GM10847 (cell line): ENCODE measurements around the gene LBHD1.

Source experiments
- POLR2A ChIP-seq: IDR thresholded peaks from 2 replicates; pipeline ENCODE4 v1.6.1; 2011; ENCODE audit not compliant: insufficient read length; ENCODE audit errors: extremely low read depth

Gene LBHD1

GRCh38 chr11:62671608-62672389 lies at the start of gene LBHD1, which contains the start of gene UQCC3:
LBHD1 (minus strand) TSS chr11:62672267; CDS start chr11:62670031, 2,236 bp downstream.
UQCC3 (plus strand) TSS chr11:62671673; CDS start chr11:62671746, 73 bp downstream.
- peak; percentile 71 for TF ChIP-seq POLR2A

GRCh38 chr11:62719302-62719978 lies 47.4 kb upstream of the LBHD1 start:
- no peak for TF ChIP-seq POLR2A

GRCh38 chr11:62716816-62717215 lies 44.7 kb upstream of the LBHD1 start:
- no peak for TF ChIP-seq POLR2A

- TF ChIP-seq POLR2A: no peak
These were observed 44.1 kb upstream of the LBHD1 start for GRCh38 chr11:62716206-62716605.

GRCh38 chr11:62715150-62716130 lies 43.4 kb upstream of the LBHD1 start:
- no peak for TF ChIP-seq POLR2A

GRCh38 chr11:62713343-62713742 lies 41.3 kb upstream of the LBHD1 start:
- TF ChIP-seq POLR2A: no peak

GRCh38 chr11:62712861-62713260 lies 40.8 kb upstream of the LBHD1 start:
- no peak for TF ChIP-seq POLR2A

GRCh38 chr11:62712276-62712812 lies 40.3 kb upstream of the LBHD1 start:
- no peak for TF ChIP-seq POLR2A

- TF ChIP-seq POLR2A: no peak
These were observed 37.9 kb upstream of the LBHD1 start for GRCh38 chr11:62710001-62710345.

GRCh38 chr11:62709247-62710000 lies 37.4 kb upstream of the LBHD1 start:
- TF ChIP-seq POLR2A: peak; percentile 79

- TF ChIP-seq POLR2A: no peak
These were observed 36.7 kb upstream of the LBHD1 start for GRCh38 chr11:62708793-62709192.

GRCh38 chr11:62708392-62708791 lies 36.3 kb upstream of the LBHD1 start:
- TF ChIP-seq POLR2A: no peak

GRCh38 chr11:62707277-62707861 lies 35.3 kb upstream of the LBHD1 start, which contains the start of the genes BSCL2 and GNG3:
BSCL2 (minus strand) TSS chr11:62707424; CDS start chr11:62707195, 229 bp downstream.
GNG3 (plus strand) TSS chr11:62707676; CDS start chr11:62708296, 620 bp downstream.
- no peak for TF ChIP-seq POLR2A

GRCh38 chr11:62706850-62707247 lies 34.8 kb upstream of the LBHD1 start:
- no peak for TF ChIP-seq POLR2A
